HEK293 (cell line): ENCODE results near the gene CTDSPL2.

Experiments
- CTCF ChIA-PET: fragments of 350-600 bp; formaldehyde crosslinking; extraction: SDS; loops from one replicate; lab custom pipeline; 2021; ENCODE audit warnings: antibody characterized with exemption; lab: Yijun Ruan, JAX
- POLR2A ChIA-PET: fragments of 300-600 bp; formaldehyde crosslinking; extraction: SDS; loops from one replicate; lab custom pipeline; 2020; ENCODE audit warnings: antibody characterized with exemption, inconsistent platforms; lab: Yijun Ruan, JAX
- H3K27ac ChIP-seq: fragments of 200-500 bp; sonication (Bioruptor generic); 2 replicates; pipeline ENCODE4 v1.5.1; 2014; ENCODE audit warnings: low read depth, low read length, control low read depth, inconsistent platforms; ENCODE audit errors: extremely low read depth
- H3K36me3 ChIP-seq, 2 experiments: fragments of 200-500 bp in 1 of 2; sonication (Bioruptor generic) in 1 of 2; 1 replicate in 1 of 2; 2 replicates in 1 of 2; pipeline ENCODE4 v1.5.1; 2014 to 2017; ENCODE audit warnings: inconsistent platforms in 2 of 2, low read length in 2 of 2; ENCODE audit not compliant: control insufficient read depth in 2 of 2, insufficient read depth in 1 of 2
- H3K4me1 ChIP-seq: fragments of 200-500 bp; sonication (Bioruptor generic); 2 replicates; pipeline ENCODE4 v1.5.1; 2014; ENCODE audit warnings: mild to moderate bottlenecking, low read length, inconsistent platforms; ENCODE audit not compliant: control insufficient read depth, insufficient read depth
- H3K4me3 ChIP-seq: 2 replicates; pipeline ENCODE4 v1.5.1; 2011; ENCODE audit warnings: low read depth, mild to moderate bottlenecking, control low read depth, low read length, moderate library complexity
- H3K9me3 ChIP-seq: fragments of 200-500 bp; sonication (Bioruptor generic); 2 replicates; pipeline ENCODE4 v1.5.1; 2014; ENCODE audit warnings: low read depth, low read length, inconsistent platforms; ENCODE audit not compliant: control insufficient read depth, insufficient read depth
- AEBP2 ChIP-seq: fragments of 450-650 bp; formaldehyde crosslinking; IDR thresholded peaks from 2 replicates; pipeline ENCODE4 v1.5.1; 2016; ENCODE audit warnings: missing biosample characterization, missing genetic modification characterization, borderline replicate concordance
- GLIS1 ChIP-seq: fragments of 450-650 bp; formaldehyde crosslinking; IDR thresholded peaks from 2 replicates; pipeline ENCODE4 v1.5.1; 2016; ENCODE audit warnings: missing biosample characterization, missing genetic modification characterization
- GLIS2 ChIP-seq: fragments of 450-650 bp; formaldehyde crosslinking; IDR thresholded peaks from 2 replicates; pipeline ENCODE4 v1.5.1; 2016; ENCODE audit warnings: missing biosample characterization, missing genetic modification characterization
- KLF1 ChIP-seq: fragments of 450-650 bp; formaldehyde crosslinking; IDR thresholded peaks from 2 replicates; pipeline ENCODE4 v1.5.1; 2016; ENCODE audit warnings: missing biosample characterization, missing genetic modification characterization
- REPIN1 ChIP-seq: fragments of 450-650 bp; formaldehyde crosslinking; IDR thresholded peaks from 2 replicates; pipeline ENCODE4 v1.5.1; 2017; ENCODE audit warnings: missing biosample characterization, missing genetic modification characterization, low read depth
- SCRT1 ChIP-seq: fragments of 450-650 bp; formaldehyde crosslinking; IDR thresholded peaks from 2 replicates; pipeline ENCODE4 v1.5.1; 2016; ENCODE audit warnings: missing biosample characterization, missing genetic modification characterization, borderline replicate concordance
- TCF7L2 ChIP-seq: IDR thresholded peaks from 2 replicates; pipeline ENCODE4 v1.6.1; 2011; ENCODE audit warnings: low read depth, mild to moderate bottlenecking, inconsistent platforms, low read length, moderate library complexity, borderline replicate concordance
- ZBTB21 ChIP-seq: fragments of 450-650 bp; formaldehyde crosslinking; IDR thresholded peaks from 2 replicates; pipeline ENCODE4 v1.5.1; 2017; ENCODE audit warnings: missing biosample characterization, missing genetic modification characterization
- ZBTB6 ChIP-seq: fragments of 450-650 bp; formaldehyde crosslinking; IDR thresholded peaks from 2 replicates; pipeline ENCODE4 v1.5.1; 2017; ENCODE audit warnings: missing biosample characterization, missing genetic modification characterization
- ZBTB7A ChIP-seq: fragments of 450-650 bp; formaldehyde crosslinking; IDR thresholded peaks from 2 replicates; pipeline ENCODE4 v1.5.1; 2016; ENCODE audit warnings: low read depth, missing biosample characterization, missing genetic modification characterization
- ZFHX2 ChIP-seq: fragments of 450-650 bp; formaldehyde crosslinking; conservative IDR thresholded peaks from 2 replicates; pipeline ENCODE4 v1.5.1; 2016; ENCODE audit warnings: missing biosample characterization, missing genetic modification characterization
- ZFP69B ChIP-seq: fragments of 450-650 bp; formaldehyde crosslinking; IDR thresholded peaks from 2 replicates; pipeline ENCODE4 v1.5.1; 2016; ENCODE audit warnings: missing biosample characterization, missing genetic modification characterization
- ZNF157 ChIP-seq: fragments of 450-650 bp; formaldehyde crosslinking; IDR thresholded peaks from 2 replicates; pipeline ENCODE4 v1.5.1; 2016; ENCODE audit warnings: missing biosample characterization, missing genetic modification characterization
- ZNF24 ChIP-seq: fragments of 450-650 bp; formaldehyde crosslinking; IDR thresholded peaks from 2 replicates; pipeline ENCODE4 v1.5.1; 2016; ENCODE audit warnings: missing biosample characterization, missing genetic modification characterization
- ZNF292 ChIP-seq: fragments of 450-650 bp; formaldehyde crosslinking; IDR thresholded peaks from 2 replicates; pipeline ENCODE4 v1.5.1; 2016; ENCODE audit warnings: low read depth, missing biosample characterization, missing genetic modification characterization, borderline replicate concordance
- ZNF324 ChIP-seq: fragments of 450-650 bp; formaldehyde crosslinking; IDR thresholded peaks from 2 replicates; pipeline ENCODE4 v1.5.1; 2016; ENCODE audit warnings: missing biosample characterization, missing genetic modification characterization
- ZNF335 ChIP-seq: fragments of 450-650 bp; formaldehyde crosslinking; conservative IDR thresholded peaks from 2 replicates; pipeline ENCODE4 v1.5.1; 2016; ENCODE audit warnings: missing biosample characterization, missing genetic modification characterization
- ZNF426 ChIP-seq: fragments of 450-650 bp; formaldehyde crosslinking; IDR thresholded peaks from 2 replicates; pipeline ENCODE4 v1.5.1; 2017; ENCODE audit warnings: missing biosample characterization, missing genetic modification characterization, mild to moderate bottlenecking, inconsistent platforms, moderate library complexity
- ZNF473 ChIP-seq: fragments of 450-650 bp; formaldehyde crosslinking; IDR thresholded peaks from 2 replicates; pipeline ENCODE4 v1.5.1; 2017; ENCODE audit warnings: missing biosample characterization, missing genetic modification characterization
- ZNF530 ChIP-seq: fragments of 450-650 bp; formaldehyde crosslinking; IDR thresholded peaks from 2 replicates; pipeline ENCODE4 v1.5.1; 2016; ENCODE audit warnings: low read depth, missing biosample characterization, missing genetic modification characterization
- ZNF629 ChIP-seq: fragments of 450-650 bp; formaldehyde crosslinking; IDR thresholded peaks from 2 replicates; pipeline ENCODE4 v1.5.1; 2017; ENCODE audit warnings: missing biosample characterization, missing genetic modification characterization
- ZNF664 ChIP-seq: fragments of 450-650 bp; formaldehyde crosslinking; IDR thresholded peaks from 2 replicates; pipeline ENCODE4 v1.5.1; 2016; ENCODE audit warnings: missing biosample characterization, missing genetic modification characterization
- ZNF677 ChIP-seq: fragments of 450-650 bp; IDR thresholded peaks from 2 replicates; pipeline ENCODE4 v1.5.0; 2018; ENCODE audit warnings: missing biosample characterization, mild to moderate bottlenecking, missing genetic modification characterization, moderate library complexity
- ZNF747 ChIP-seq: fragments of 450-650 bp; formaldehyde crosslinking; IDR thresholded peaks from 2 replicates; pipeline ENCODE4 v1.5.1; 2016; ENCODE audit warnings: missing biosample characterization, missing genetic modification characterization
- ZNF792 ChIP-seq: fragments of 450-650 bp; formaldehyde crosslinking; IDR thresholded peaks from 2 replicates; pipeline ENCODE4 v1.5.1; 2016; ENCODE audit warnings: missing biosample characterization, missing genetic modification characterization
- ZNF837 ChIP-seq: fragments of 450-650 bp; formaldehyde crosslinking; IDR thresholded peaks from 2 replicates; pipeline ENCODE4 v1.5.1; 2016; ENCODE audit warnings: missing biosample characterization, missing genetic modification characterization
- TF ChIP-seq, protein P1 (sequence below): fragments of 450-650 bp; formaldehyde crosslinking; IDR thresholded peaks from 2 replicates; pipeline ENCODE4 v1.5.1; 2016; ENCODE audit warnings: missing biosample characterization, missing genetic modification characterization
- TF ChIP-seq, protein P2 (sequence below): fragments of 450-650 bp; formaldehyde crosslinking; IDR thresholded peaks from 2 replicates; pipeline ENCODE4 v1.5.1; 2016; ENCODE audit warnings: missing biosample characterization, missing genetic modification characterization

Gene CTDSPL2

DNA sequence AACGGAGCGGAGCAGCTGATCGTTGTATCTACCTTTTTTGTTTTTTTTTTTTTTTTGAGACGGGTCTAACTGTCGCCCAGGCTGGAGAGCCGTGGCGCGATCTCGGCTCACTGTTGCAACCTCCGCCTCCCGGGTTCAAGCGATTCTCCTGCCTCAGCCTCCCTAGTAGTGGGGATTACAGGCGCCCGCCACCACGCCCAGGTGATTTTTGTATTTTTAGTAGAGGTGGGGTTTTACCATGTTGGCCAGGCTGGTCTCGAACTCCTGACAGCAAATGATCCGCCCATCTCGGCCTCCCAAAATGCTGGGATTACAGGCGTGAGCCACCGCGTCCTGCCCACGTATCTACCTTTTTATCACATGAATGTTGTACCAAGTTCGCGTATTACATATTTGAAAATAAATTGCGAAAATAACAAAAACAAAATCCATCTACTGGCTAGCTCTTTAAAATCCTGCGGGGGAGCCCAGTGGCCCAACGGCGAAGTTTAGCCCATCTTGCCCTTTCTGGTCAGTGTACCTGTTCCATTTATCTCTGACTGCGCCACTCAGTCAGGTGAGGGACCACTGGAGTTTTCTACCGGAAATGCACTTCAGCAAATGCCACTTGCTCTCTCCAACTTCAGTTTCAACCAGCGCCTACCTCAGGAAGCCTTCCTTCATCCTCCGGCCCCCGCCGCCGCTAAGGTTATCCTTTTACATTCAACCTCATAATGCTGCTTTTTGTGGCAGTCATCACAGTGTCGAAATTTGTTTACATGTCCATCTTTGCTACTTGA lies 108.3 kb downstream of the CTDSPL2 start:
- Histone ChIP-seq H3K27ac (peak overlapping the region; percentile 94), H3K4me3 (peak overlapping the region; percentile 66), H3K36me3 (peaks cover 9 to 17% of the 10 kb centered on the region in 2 experiments; a peak in 2 of 3 replicates), H3K9me3 (no peaks in the 10 kb centered on the region), H3K4me1 (no peaks in the 10 kb centered on the region)
- CTCF ChIA-PET, result interaction anchor here (0.7 to 1.4 kb wide), 2 partner anchors 10 to 508 kb away, joined by 3 read pairs; no protein-coding TSS in a partner anchor
- TF ChIP-seq ZNF747 (no peak), ZNF335 (tag by site-specific recombination) (0 out of 2 replicates have a peak, but pooled peaks have one; percentile 9), ZNF530 (tag by site-specific recombination) (no peak), ZNF837 (tag by site-specific recombination) (no peak), REPIN1 (tag by site-specific recombination) (no peak), ZNF792 (no peak), ZNF677 (tag by site-specific recombination) (no peak), ZNF629 (tag by site-specific recombination) (no peak), ZNF24 (tag by site-specific recombination) (no peak)
- POLR2A ChIA-PET, result no interaction called here

DNA sequence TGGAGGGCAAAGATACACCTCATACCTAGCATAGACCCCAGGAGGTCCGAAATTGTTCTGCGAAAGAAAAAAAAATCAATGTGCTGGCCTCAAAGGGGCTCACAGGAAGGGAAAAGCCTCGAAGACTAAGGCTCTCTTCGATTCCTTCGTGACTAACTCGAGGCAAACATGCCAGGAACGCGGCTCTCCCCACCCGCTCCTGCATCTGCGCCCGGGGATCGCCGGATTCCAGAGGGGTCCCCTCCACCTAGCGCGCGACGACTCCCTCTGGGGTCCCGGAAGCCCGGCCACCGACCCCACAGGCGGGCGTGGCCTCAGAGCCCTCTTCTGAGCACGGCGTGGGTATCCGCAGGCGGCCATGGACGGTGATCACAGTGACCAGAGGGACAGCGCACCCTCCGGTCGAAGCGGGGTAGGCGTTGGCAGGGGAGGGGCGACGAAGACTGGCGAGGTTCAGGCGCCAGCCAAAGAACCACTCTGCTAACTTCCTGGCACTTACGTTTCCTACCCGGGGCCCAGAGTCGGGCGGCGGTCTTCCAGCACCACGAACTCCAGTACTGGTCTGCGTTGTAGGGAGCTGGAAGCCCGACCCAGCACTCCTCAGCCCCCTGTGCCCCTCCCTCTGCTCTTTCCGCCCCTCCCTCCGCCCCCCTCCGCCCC lies 109.0 kb downstream of the CTDSPL2 start:
- H3K9me3 ChIP-seq, result no peaks in the 10 kb centered on the region
- peaks cover 9 to 24% of the 10 kb centered on the region in 2 experiments; a peak in 2 of 3 replicates for H3K36me3 ChIP-seq
- ChIA-PET CTCF (interaction anchor here (0.7 kb wide), 1 partner anchor 509 kb away, joined by 3 read pairs; no protein-coding TSS in a partner anchor), POLR2A (interaction anchor here (0.6 to 1.9 kb wide), 11 partner anchors 8 to 248 kb away, joined by 3 to 18 read pairs (median 4); partner anchors contain the start of genes CTDSPL2, GOLM2 and SPG11)
- H3K27ac ChIP-seq, result peak overlapping the region; percentile 94
- peak overlapping the region; percentile 66 for H3K4me3 ChIP-seq
- H3K4me1 ChIP-seq, result no peaks in the 10 kb centered on the region
- TF ChIP-seq, protein P1, sequence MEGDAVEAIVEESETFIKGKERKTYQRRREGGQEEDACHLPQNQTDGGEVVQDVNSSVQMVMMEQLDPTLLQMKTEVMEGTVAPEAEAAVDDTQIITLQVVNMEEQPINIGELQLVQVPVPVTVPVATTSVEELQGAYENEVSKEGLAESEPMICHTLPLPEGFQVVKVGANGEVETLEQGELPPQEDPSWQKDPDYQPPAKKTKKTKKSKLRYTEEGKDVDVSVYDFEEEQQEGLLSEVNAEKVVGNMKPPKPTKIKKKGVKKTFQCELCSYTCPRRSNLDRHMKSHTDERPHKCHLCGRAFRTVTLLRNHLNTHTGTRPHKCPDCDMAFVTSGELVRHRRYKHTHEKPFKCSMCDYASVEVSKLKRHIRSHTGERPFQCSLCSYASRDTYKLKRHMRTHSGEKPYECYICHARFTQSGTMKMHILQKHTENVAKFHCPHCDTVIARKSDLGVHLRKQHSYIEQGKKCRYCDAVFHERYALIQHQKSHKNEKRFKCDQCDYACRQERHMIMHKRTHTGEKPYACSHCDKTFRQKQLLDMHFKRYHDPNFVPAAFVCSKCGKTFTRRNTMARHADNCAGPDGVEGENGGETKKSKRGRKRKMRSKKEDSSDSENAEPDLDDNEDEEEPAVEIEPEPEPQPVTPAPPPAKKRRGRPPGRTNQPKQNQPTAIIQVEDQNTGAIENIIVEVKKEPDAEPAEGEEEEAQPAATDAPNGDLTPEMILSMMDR (tag by site-specific recombination), result peak; percentile 67
- TF ChIP-seq ZBTB21 (no peak), ZNF324 (tag by site-specific recombination) (no peak), ZNF157 (tag by site-specific recombination) (no peak), ZNF335 (tag by site-specific recombination) (peak; percentile 85), KLF1 (tag by site-specific recombination) (peak; percentile 45; the same call in 1 of the 2 replicates), ZNF664 (tag by site-specific recombination) (no peak), GLIS2 (peak; percentile 90), ZFP69B (tag by site-specific recombination) (peak; percentile 51), ZBTB6 (no peak), ZFHX2 (no peak; the same call in none of the 2 replicates), ZNF473 (tag by site-specific recombination) (no peak), ZNF677 (tag by site-specific recombination) (no peak), ZBTB7A (tag by site-specific recombination) (no peak), ZNF292 (tag by site-specific recombination) (no peak), ZNF426 (tag by site-specific recombination) (no peak), TCF7L2 (no peak), GLIS1 (tag by site-specific recombination) (peak; percentile 66), SCRT1 (tag by site-specific recombination) (no peak), AEBP2 (tag by site-specific recombination) (no peak)
- TF ChIP-seq, protein P2, sequence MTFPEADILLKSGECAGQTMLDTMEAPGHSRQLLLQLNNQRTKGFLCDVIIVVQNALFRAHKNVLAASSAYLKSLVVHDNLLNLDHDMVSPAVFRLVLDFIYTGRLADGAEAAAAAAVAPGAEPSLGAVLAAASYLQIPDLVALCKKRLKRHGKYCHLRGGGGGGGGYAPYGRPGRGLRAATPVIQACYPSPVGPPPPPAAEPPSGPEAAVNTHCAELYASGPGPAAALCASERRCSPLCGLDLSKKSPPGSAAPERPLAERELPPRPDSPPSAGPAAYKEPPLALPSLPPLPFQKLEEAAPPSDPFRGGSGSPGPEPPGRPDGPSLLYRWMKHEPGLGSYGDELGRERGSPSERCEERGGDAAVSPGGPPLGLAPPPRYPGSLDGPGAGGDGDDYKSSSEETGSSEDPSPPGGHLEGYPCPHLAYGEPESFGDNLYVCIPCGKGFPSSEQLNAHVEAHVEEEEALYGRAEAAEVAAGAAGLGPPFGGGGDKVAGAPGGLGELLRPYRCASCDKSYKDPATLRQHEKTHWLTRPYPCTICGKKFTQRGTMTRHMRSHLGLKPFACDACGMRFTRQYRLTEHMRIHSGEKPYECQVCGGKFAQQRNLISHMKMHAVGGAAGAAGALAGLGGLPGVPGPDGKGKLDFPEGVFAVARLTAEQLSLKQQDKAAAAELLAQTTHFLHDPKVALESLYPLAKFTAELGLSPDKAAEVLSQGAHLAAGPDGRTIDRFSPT (tag by site-specific recombination), result peak; percentile 68
